Loucy (cell line): ENCODE data around the gene AK2.

Experiments used
- H2AFZ ChIP-seq: fragments of 200-600 bp; sonication (generic); 2 replicates; pipeline ENCODE4 v1.6.0; 2016; ENCODE audit warnings: antibody characterized with exemption, mild to moderate bottlenecking, low read length, moderate library complexity
- H3F3A ChIP-seq: fragments of 200-600 bp; 2 replicates; pipeline ENCODE4 v1.6.0; 2016; ENCODE audit warnings: antibody characterized with exemption, low read depth, mild to moderate bottlenecking
- H3K27me3 ChIP-seq: fragments of 200-600 bp; sonication (generic); 2 replicates; pipeline ENCODE4 v1.6.1; 2014; ENCODE audit warnings: low read length, mild to moderate bottlenecking; ENCODE audit not compliant: insufficient read depth, poor library complexity, severe bottlenecking
- H3K36me3 ChIP-seq: fragments of 200-600 bp; sonication (generic); 2 replicates; pipeline ENCODE4 v1.6.1; 2016; ENCODE audit warnings: low read length; ENCODE audit not compliant: insufficient read depth
- H3K4me1 ChIP-seq: fragments of 200-600 bp; sonication (generic); 2 replicates; pipeline ENCODE4 v1.5.1; 2014; ENCODE audit warnings: low read length, mild to moderate bottlenecking; ENCODE audit not compliant: insufficient read depth, poor library complexity, severe bottlenecking
- H3K4me2 ChIP-seq: fragments of 200-600 bp; sonication (generic); 2 replicates; pipeline ENCODE4 v1.6.0; 2014; ENCODE audit warnings: antibody characterized with exemption, low read length, low read depth, mild to moderate bottlenecking; ENCODE audit not compliant: poor library complexity, severe bottlenecking
- H3K4me3 ChIP-seq: fragments of 200-600 bp; sonication (generic); 2 replicates; pipeline ENCODE4 v1.5.1; 2014; ENCODE audit warnings: low read length, mild to moderate bottlenecking, mixed read lengths; ENCODE audit not compliant: poor library complexity, severe bottlenecking
- H3K79me2 ChIP-seq: fragments of 200-600 bp; sonication (generic); 2 replicates; pipeline ENCODE4 v1.6.1; 2014; ENCODE audit warnings: low read length; ENCODE audit not compliant: insufficient read depth
- H3K9ac ChIP-seq: fragments of 200-600 bp; sonication (generic); 2 replicates; pipeline ENCODE4 v1.6.0; 2014; ENCODE audit warnings: mild to moderate bottlenecking, low read depth, low read length, moderate library complexity; ENCODE audit not compliant: poor library complexity, severe bottlenecking
- H3K9me2 ChIP-seq: fragments of 200-600 bp; sonication (generic); replicated peaks from 2 replicates; pipeline ENCODE4 v1.6.1; 2016; ENCODE audit warnings: low read depth, low read length, mixed read lengths
- H3K9me3 ChIP-seq: fragments of 200-600 bp; sonication (generic); 2 replicates; pipeline ENCODE4 v1.6.1; 2014; ENCODE audit warnings: mild to moderate bottlenecking, antibody characterized with exemption, low read length, low read depth; ENCODE audit not compliant: insufficient read depth
- H4K20me1 ChIP-seq: fragments of 200-600 bp; sonication (generic); 2 replicates; pipeline ENCODE4 v1.6.0; 2014; ENCODE audit warnings: antibody characterized with exemption, low read length, mild to moderate bottlenecking; ENCODE audit not compliant: insufficient read depth, poor library complexity, severe bottlenecking
- CTCF ChIP-seq: fragments of 200-600 bp; sonication (generic); conservative IDR thresholded peaks from 2 replicates; pipeline ENCODE4 v1.5.1; 2014; ENCODE audit warnings: mild to moderate bottlenecking, antibody characterized with exemption, low read length
- EZH2phosphoT487 ChIP-seq: fragments of 200-600 bp; IDR thresholded peaks from 2 replicates; pipeline ENCODE4 v1.6.1; 2018; ENCODE audit warnings: antibody characterized with exemption, mild to moderate bottlenecking, moderate library complexity, borderline replicate concordance

The AK2 gene

GRCh38 chr1:32972814-32973428 lies 63.8 kb downstream of the AK2 start:
- no peak overlapping the region for H3K9ac ChIP-seq
- no peak overlapping the region for H2AFZ ChIP-seq
- H3F3A ChIP-seq = no peaks in the 10 kb centered on the region
- H3K4me1 ChIP-seq = no peaks in the 10 kb centered on the region
- no peak overlapping the region for H3K4me3 ChIP-seq
- no peaks in the 10 kb centered on the region for H4K20me1 ChIP-seq
- no peaks in the 10 kb centered on the region for H3K9me2 ChIP-seq
- no peaks in the 10 kb centered on the region for H3K9me3 ChIP-seq
- TF ChIP-seq EZH2phosphoT487 (no peak), CTCF (no peak)
- no peak overlapping the region for H3K4me2 ChIP-seq
- no peaks in the 10 kb centered on the region for H3K79me2 ChIP-seq
- peaks cover 8% of the 10 kb centered on the region for H3K27me3 ChIP-seq
- H3K36me3 ChIP-seq = no peaks in the 10 kb centered on the region

DNA sequence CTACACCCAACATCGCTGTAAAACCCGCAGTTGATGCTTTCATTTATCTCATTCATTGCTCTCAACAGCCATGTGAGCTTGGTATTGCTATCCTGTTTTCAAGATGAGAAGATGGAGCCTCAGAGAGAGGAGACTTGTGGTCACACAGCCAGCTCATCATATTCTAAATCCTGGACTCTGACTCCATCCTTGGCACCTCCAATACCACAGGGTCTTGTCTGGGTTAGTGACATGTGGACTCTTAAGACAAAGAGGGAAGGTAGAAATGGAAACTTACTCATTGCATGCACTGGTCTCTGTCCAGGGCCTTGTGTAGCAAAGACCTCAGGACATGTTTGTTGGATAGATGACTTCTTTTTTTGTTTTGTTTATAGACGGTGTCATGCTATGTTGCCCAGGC lies 65.1 kb downstream of the AK2 start:
- H4K20me1 ChIP-seq = no peaks in the 10 kb centered on the region

GRCh38 chr1:32971156-32971555 lies 65.5 kb downstream of the AK2 start:
- Histone ChIP-seq H2AFZ (no peak overlapping the region), H3K4me1 (no peaks in the 10 kb centered on the region), H3F3A (no peaks in the 10 kb centered on the region), H3K9me2 (no peaks in the 10 kb centered on the region), H3K9ac (no peak overlapping the region), H3K4me2 (no peak overlapping the region), H3K9me3 (no peaks in the 10 kb centered on the region), H3K79me2 (no peaks in the 10 kb centered on the region), H3K36me3 (no peaks in the 10 kb centered on the region), H3K27me3 (peaks cover 26% of the 10 kb centered on the region), H4K20me1 (no peaks in the 10 kb centered on the region), H3K4me3 (no peak overlapping the region)
- TF ChIP-seq CTCF (no peak), EZH2phosphoT487 (no peak)

More for the DNA sequence above, 65.1 kb downstream of the AK2 start:
- Histone ChIP-seq H3K4me3 (no peak overlapping the region), H3K9ac (no peak overlapping the region), H3K79me2 (no peaks in the 10 kb centered on the region), H3K4me1 (no peaks in the 10 kb centered on the region), H3F3A (no peaks in the 10 kb centered on the region), H2AFZ (no peak overlapping the region), H3K27me3 (peaks cover 21% of the 10 kb centered on the region), H3K9me3 (no peaks in the 10 kb centered on the region), H3K36me3 (no peaks in the 10 kb centered on the region), H3K4me2 (no peak overlapping the region), H3K9me2 (no peaks in the 10 kb centered on the region)
- TF ChIP-seq EZH2phosphoT487 = no peak
- no peak for TF ChIP-seq CTCF
